CD8-positive, alpha-beta memory T cell (primary cell): ENCODE results near the gene TBC1D5. TPM values are rescaled to one million over a fixed set of nuclear protein-coding genes. Genes with fewer than 3 reads are reported as not detected.
A peak's percentile ranks its signal among the peaks of the same experiment; 100 is the strongest.

Experiments
- CTCF ChIA-PET: fragments of 350-600 bp; sonication (Branson Sonifier 250); formaldehyde crosslinking; loops from one replicate; lab custom pipeline; 2021; ENCODE audit warnings: antibody characterized with exemption; lab: Charles Lee
- POLR2A ChIA-PET: fragments of 350-600 bp; sonication (Branson Sonifier 250); formaldehyde crosslinking; loops from one replicate; lab custom pipeline; 2021; ENCODE audit warnings: antibody characterized with exemption; lab: Charles Lee
- DNase-seq, 5 donors: peaks; one replicate each; pipeline versions ENCODE4 v3.0.0 to v3.0.0-alpha.2; 2020 to 2022; ENCODE audit warnings: mixed read lengths in 1 of 5
- H3K27ac ChIP-seq: one replicate; pipeline ENCODE4 v1.7.0; 2013; ENCODE audit warnings: low read depth, mild to moderate bottlenecking, low read length, moderate library complexity
- H3K27me3 ChIP-seq: 2 replicates; pipeline ENCODE4 v1.7.0; 2013; ENCODE audit warnings: low read length, mild to moderate bottlenecking; ENCODE audit not compliant: insufficient read depth, poor library complexity, severe bottlenecking
- H3K36me3 ChIP-seq: 2 replicates; pipeline ENCODE4 v1.7.0; 2013; ENCODE audit warnings: mild to moderate bottlenecking, low read length, moderate library complexity; ENCODE audit not compliant: insufficient read depth
- H3K4me1 ChIP-seq: 2 replicates; pipeline ENCODE4 v1.7.0; 2013; ENCODE audit warnings: mild to moderate bottlenecking, low read length, moderate library complexity; ENCODE audit not compliant: insufficient read depth
- H3K4me3 ChIP-seq: 2 replicates; pipeline ENCODE4 v1.7.0; 2013; ENCODE audit warnings: mild to moderate bottlenecking, low read length
- H3K9me3 ChIP-seq: 2 replicates; pipeline ENCODE4 v1.7.0; 2013; ENCODE audit warnings: mild to moderate bottlenecking, low read length
- H3K27ac Mint-ChIP-seq, 8 donors: one replicate each; pipeline ENCODE4 v1.8.0; 2020 to 2021; ENCODE audit warnings: mixed read lengths in 8 of 8, mild to moderate bottlenecking in 6 of 8, inconsistent platforms in 3 of 8, moderate library complexity in 3 of 8
- H3K27me3 Mint-ChIP-seq, 2 donors: one replicate each; pipeline ENCODE4 v1.8.0; 2020 to 2021; ENCODE audit warnings: mixed read lengths in 2 of 2, mild to moderate bottlenecking in 1 of 2, moderate library complexity in 1 of 2
- H3K36me3 Mint-ChIP-seq, 3 donors: one replicate each; pipeline ENCODE4 v1.8.0; 2020 to 2021; ENCODE audit warnings: mixed read lengths in 3 of 3, inconsistent platforms in 1 of 3, mild to moderate bottlenecking in 1 of 3
- H3K4me1 Mint-ChIP-seq, 3 donors: one replicate each; pipeline ENCODE4 v1.8.0; 2020 to 2021; ENCODE audit warnings: mixed read lengths in 3 of 3, inconsistent platforms in 1 of 3, mild to moderate bottlenecking in 1 of 3
- H3K4me3 Mint-ChIP-seq, 7 donors: one replicate each; pipeline ENCODE4 v1.8.0; 2020 to 2021; ENCODE audit warnings: mixed read lengths in 7 of 7, mild to moderate bottlenecking in 6 of 7, moderate library complexity in 4 of 7, inconsistent platforms in 2 of 7
- H3K9me3 Mint-ChIP-seq, 5 donors: one replicate each; pipeline ENCODE4 v1.8.0; 2020 to 2022; ENCODE audit warnings: mixed read lengths in 5 of 5, mild to moderate bottlenecking in 3 of 5, moderate library complexity in 2 of 5, inconsistent platforms in 1 of 5
- polyA plus RNA-seq: library from polyadenylated mRNA; unstranded; fragments of 300-500 nt; fragmentation: Illumina TruSeq; gene quantifications from one replicate; pipeline ENCODE4 v1.2.3, GENCODE V29; 2021
- total RNA-seq, 2 experiments: library from RNA; stranded (reverse); gene quantifications; one replicate each; pipeline ENCODE4 v1.2.3, GENCODE V29; 2021

TBC1D5 gene
- total and polyA plus RNA-seq, 3 experiments from 2014 or later, result 35.8 to 45.1 (median 40.0) TPM

DNA sequence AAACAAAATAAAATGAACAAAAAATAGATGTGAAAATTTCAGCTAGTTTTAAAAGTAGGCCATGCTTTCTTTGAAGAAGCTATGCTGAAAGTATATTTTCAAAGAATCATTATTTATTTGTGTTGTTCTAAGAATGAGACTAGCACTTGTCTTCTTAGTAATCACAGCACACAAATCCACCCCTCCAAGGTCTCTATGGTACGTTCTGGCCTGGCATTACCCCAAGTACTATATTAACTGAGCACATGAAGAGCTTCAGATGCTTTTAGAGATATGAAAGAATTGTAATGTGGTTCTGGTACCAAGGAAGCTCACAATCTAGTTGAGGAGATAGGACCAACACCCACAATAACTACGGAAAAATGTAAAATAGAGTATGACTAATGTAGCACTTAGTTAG, 441.2 kb downstream of the TBC1D5 start:
- no peaks in the 10 kb centered on the region for H3K27me3 ChIP-seq
- H3K27ac Mint-ChIP-seq, result no peak overlapping the region
- H3K27me3 Mint-ChIP-seq, result peaks cover 0 to 2% of the 10 kb centered on the region in 2 donors
- peaks cover 9 to 13% (median 11%) of the 10 kb centered on the region in 3 donors for H3K4me1 Mint-ChIP-seq
- H3K9me3 ChIP-seq, result no peaks in the 10 kb centered on the region
- no peak overlapping the region for H3K4me3 ChIP-seq
- ChIA-PET POLR2A (no interaction called here), CTCF (interaction anchor here (0.8 kb wide), 1 partner anchor 11 kb away, joined by 4 read pairs; no protein-coding TSS in a partner anchor)
- no peak for DNase-seq
- H3K36me3 Mint-ChIP-seq, result peaks cover 6 to 9% (median 7%) of the 10 kb centered on the region in 3 donors
- H3K27ac ChIP-seq, result no peak overlapping the region
- H3K4me1 ChIP-seq, result peaks cover 18% of the 10 kb centered on the region
- no peaks in the 10 kb centered on the region for H3K9me3 Mint-ChIP-seq
- H3K36me3 ChIP-seq, result no peaks in the 10 kb centered on the region
- no peak overlapping the region for H3K4me3 Mint-ChIP-seq

DNA sequence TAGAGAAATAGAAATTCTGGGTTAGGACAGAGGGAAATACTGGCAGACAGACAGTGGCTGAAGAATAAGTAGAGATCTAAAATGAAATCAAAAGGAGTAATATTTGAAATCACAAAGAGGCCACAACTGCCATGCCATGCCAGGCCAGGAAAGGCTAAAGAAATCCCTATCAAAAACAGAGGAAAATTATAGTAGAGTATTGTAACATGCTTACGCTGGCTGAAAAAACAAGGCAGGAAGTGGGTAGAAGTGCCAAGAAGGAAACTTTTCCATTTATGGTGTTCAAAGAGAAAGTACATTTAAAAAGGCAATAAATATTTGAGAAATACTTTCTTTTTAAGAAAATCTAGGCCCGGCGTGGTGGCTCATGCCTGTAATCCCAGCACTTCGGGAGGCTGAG, 442.0 kb downstream of the TBC1D5 start:
- H3K9me3 ChIP-seq, result no peaks in the 10 kb centered on the region
- Mint-ChIP-seq H3K4me3 (peak overlapping the region in 6 of 7 donors; percentile 7 to 72 (median 67)), H3K27ac (peak overlapping the region in 5 of 8 donors; percentile 7 to 89 (median 61)), H3K27me3 (peaks cover 0 to 2% of the 10 kb centered on the region in 2 donors), H3K4me1 (peaks cover 11 to 13% (median 11%) of the 10 kb centered on the region in 3 donors), H3K9me3 (no peaks in the 10 kb centered on the region), H3K36me3 (peaks cover 7 to 9% (median 7%) of the 10 kb centered on the region in 3 donors)
- no peak overlapping the region for H3K4me3 ChIP-seq
- peaks cover 18% of the 10 kb centered on the region for H3K4me1 ChIP-seq
- ChIA-PET POLR2A (no interaction called here), CTCF (no interaction called here)
- no peak overlapping the region for H3K27ac ChIP-seq
- no peaks in the 10 kb centered on the region for H3K27me3 ChIP-seq
- no peaks in the 10 kb centered on the region for H3K36me3 ChIP-seq
- DNase-seq, result peak in 2 of 5 donors; percentile 1 to 2

DNA sequence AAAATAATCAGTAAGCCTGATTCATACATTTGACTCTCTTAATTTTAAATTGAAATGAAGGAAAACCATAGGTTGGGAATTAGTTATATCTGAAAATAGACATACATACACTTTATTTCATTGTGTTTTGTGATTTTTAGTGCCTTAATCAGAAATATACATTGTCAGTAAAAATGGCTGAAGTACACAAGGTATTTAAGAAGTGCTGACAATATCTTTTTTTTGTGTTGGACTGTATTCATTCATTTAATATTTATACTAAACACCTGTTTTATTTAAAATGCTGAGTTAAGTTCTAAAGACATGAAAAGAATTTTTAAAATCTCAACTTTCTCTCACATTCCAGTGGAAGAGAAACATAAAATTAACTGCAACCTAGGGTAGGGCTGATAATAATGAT, 444.4 kb downstream of the TBC1D5 start:
- no peaks in the 10 kb centered on the region for H3K27me3 ChIP-seq
- no peak for DNase-seq
- Mint-ChIP-seq H3K27me3 (peaks cover 0 to 2% of the 10 kb centered on the region in 2 donors), H3K27ac (no peak overlapping the region), H3K9me3 (no peaks in the 10 kb centered on the region), H3K36me3 (peaks cover 7 to 9% (median 7%) of the 10 kb centered on the region in 3 donors), H3K4me3 (no peak overlapping the region), H3K4me1 (peaks cover 11 to 13% (median 11%) of the 10 kb centered on the region in 3 donors)
- no peaks in the 10 kb centered on the region for H3K9me3 ChIP-seq
- POLR2A ChIA-PET, result no interaction called here
- H3K36me3 ChIP-seq, result no peaks in the 10 kb centered on the region
- H3K4me1 ChIP-seq, result peaks cover 18% of the 10 kb centered on the region
- no peak overlapping the region for H3K27ac ChIP-seq
- CTCF ChIA-PET, result no interaction called here
- no peak overlapping the region for H3K4me3 ChIP-seq

DNA sequence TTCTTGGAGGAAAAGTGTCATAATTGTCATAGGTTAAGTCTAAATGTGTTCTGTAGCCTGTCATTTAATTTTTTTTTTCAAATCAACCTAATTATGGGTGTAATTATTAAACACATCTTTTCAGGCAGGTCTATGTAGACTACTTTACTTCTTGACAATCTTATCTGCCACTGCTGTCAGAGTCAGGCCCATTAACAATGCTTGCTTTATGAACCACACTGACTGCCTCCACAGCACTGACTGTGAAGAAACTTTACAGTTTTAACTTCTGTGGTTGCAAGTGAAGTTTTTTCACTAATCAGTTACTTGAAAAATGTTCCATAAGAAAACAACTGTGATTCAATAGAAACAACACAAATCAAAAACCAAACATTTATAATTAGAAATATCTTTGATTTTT, 449.9 kb downstream of the TBC1D5 start:
- no peak overlapping the region for H3K27ac Mint-ChIP-seq
- Histone ChIP-seq H3K36me3 (peaks cover 7% of the 10 kb centered on the region), H3K27ac (no peak overlapping the region), H3K9me3 (no peaks in the 10 kb centered on the region), H3K4me3 (no peak overlapping the region), H3K27me3 (no peaks in the 10 kb centered on the region), H3K4me1 (no peaks in the 10 kb centered on the region)
- peaks cover 0 to 2% (median 0%) of the 10 kb centered on the region in 3 donors for H3K4me1 Mint-ChIP-seq
- no peaks in the 10 kb centered on the region for H3K9me3 Mint-ChIP-seq
- H3K36me3 Mint-ChIP-seq, result peaks cover 5 to 30% (median 6%) of the 10 kb centered on the region in 3 donors
- ChIA-PET POLR2A (no interaction called here), CTCF (no interaction called here)
- no peaks in the 10 kb centered on the region for H3K27me3 Mint-ChIP-seq
- no peak overlapping the region for H3K4me3 Mint-ChIP-seq
- DNase-seq, result no peak

DNA sequence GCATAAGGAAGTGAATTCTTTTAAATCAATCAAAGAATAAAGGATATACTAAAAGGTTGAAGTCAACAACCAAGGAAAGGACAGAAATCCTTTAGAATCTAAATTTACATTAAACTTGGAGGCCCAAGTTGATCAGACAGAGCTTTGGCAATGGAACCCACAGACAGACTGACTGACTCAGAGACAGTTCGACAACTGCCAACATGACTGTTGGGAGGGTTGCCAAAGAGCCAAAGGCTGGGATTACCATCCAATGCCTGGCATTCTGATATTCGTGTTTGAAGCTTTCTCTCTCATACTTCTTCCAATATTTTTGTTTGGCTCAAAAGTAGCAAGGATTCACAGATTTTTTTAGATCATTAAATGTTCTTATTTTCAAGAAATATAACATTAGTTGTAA, 451.5 kb downstream of the TBC1D5 start:
- no peak overlapping the region for H3K27ac ChIP-seq
- CTCF ChIA-PET, result no interaction called here

DNA sequence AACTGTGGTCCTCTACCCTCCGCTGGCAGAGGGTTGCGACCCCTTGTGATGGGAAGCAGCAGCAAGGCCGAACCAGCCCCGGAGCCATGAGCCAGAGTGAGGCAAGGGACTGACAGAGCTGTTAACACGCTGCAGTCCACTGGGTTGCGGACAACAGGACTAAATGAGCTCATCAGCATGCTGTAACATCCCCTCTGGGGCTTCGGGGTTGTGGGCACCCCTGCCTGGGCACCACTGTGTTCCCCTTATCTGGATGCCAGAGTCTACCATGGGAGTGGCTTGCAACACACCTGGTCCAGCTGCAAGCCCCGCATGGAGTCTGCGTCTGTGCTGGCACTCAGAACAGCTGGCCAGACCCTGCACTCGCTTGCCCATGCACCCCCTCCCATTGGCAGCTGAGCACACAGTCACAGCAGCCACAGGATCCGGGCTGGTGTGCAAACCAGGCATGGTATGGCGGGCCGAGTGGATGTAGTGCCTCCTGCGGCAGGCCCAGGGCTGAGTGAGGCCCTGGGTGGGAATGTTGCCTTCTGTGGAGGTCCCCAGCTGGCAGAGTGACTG, 453.5 kb downstream of the TBC1D5 start:
- Histone ChIP-seq H3K4me1 (no peaks in the 10 kb centered on the region), H3K4me3 (no peak overlapping the region), H3K27me3 (no peaks in the 10 kb centered on the region), H3K36me3 (peaks cover 7% of the 10 kb centered on the region), H3K27ac (no peak overlapping the region), H3K9me3 (no peaks in the 10 kb centered on the region)
- no peak overlapping the region for H3K27ac Mint-ChIP-seq
- POLR2A ChIA-PET, result no interaction called here
- no peaks in the 10 kb centered on the region for H3K27me3 Mint-ChIP-seq
- no peak overlapping the region for H3K4me3 Mint-ChIP-seq
- CTCF ChIA-PET, result interaction anchor here (1.4 kb wide), 1 partner anchor 45 kb away, joined by 3 read pairs; no protein-coding TSS in a partner anchor
- H3K4me1 Mint-ChIP-seq, result no peaks in the 10 kb centered on the region
- peaks cover 0 to 30% (median 6%) of the 10 kb centered on the region in 3 donors for H3K36me3 Mint-ChIP-seq
- no peak for DNase-seq
- H3K9me3 Mint-ChIP-seq, result no peaks in the 10 kb centered on the region

More for the DNA sequence above, 451.5 kb downstream of the TBC1D5 start:
- no peak overlapping the region for H3K4me3 Mint-ChIP-seq
- no peaks in the 10 kb centered on the region for H3K9me3 Mint-ChIP-seq
- POLR2A ChIA-PET, result no interaction called here
- H3K27me3 ChIP-seq, result no peaks in the 10 kb centered on the region
- H3K36me3 ChIP-seq, result peaks cover 7% of the 10 kb centered on the region
- H3K36me3 Mint-ChIP-seq, result peaks cover 0 to 27% (median 9%) of the 10 kb centered on the region in 3 donors
- no peak overlapping the region for H3K27ac Mint-ChIP-seq
- DNase-seq, result no peak
- no peak overlapping the region for H3K4me3 ChIP-seq
- no peaks in the 10 kb centered on the region for H3K4me1 ChIP-seq
- peaks cover 0 to 2% (median 0%) of the 10 kb centered on the region in 3 donors for H3K4me1 Mint-ChIP-seq
- no peaks in the 10 kb centered on the region for H3K9me3 ChIP-seq
- no peaks in the 10 kb centered on the region for H3K27me3 Mint-ChIP-seq

DNA sequence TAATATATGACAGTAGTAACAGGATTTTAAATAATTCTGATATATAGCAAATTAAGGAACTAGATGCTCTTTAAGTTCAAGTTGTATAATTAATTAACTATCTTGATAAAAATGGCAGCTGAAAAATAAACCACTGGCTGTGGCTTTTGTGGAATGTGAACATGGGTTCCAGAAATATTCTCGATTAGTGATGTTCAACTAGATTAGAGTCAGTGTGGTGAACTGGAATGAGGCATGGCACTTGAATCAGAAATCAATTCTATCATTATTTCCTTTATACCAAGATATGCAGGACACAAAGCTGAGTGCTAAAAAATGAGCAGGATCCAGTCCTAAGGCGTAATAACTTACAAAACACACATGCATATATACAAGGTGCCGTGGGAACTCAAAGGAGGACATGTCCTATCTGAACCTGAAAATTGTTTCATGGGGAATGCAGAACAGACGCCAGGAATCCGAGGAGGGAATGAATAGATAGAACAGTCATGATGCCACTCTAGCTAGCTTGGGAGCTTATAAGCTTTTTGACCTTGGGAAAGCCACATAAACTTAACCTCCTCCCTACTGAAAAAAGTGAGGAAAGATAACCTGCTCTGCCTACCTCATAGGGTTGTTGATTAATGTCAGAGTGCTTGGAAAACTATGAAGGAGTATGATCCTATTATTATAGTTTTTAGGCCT, 455.3 kb downstream of the TBC1D5 start:
- no peaks in the 10 kb centered on the region for H3K9me3 ChIP-seq
- Mint-ChIP-seq H3K4me1 (no peaks in the 10 kb centered on the region), H3K27ac (no peak overlapping the region), H3K27me3 (no peaks in the 10 kb centered on the region), H3K36me3 (peaks cover 0 to 33% (median 8%) of the 10 kb centered on the region in 3 donors), H3K4me3 (no peak overlapping the region), H3K9me3 (no peaks in the 10 kb centered on the region)
- no peak for DNase-seq
- CTCF ChIA-PET, result no interaction called here
- no peak overlapping the region for H3K27ac ChIP-seq
- H3K27me3 ChIP-seq, result no peaks in the 10 kb centered on the region
- H3K36me3 ChIP-seq, result peaks cover 7% of the 10 kb centered on the region
- no peak overlapping the region for H3K4me3 ChIP-seq
- POLR2A ChIA-PET, result no interaction called here
- no peaks in the 10 kb centered on the region for H3K4me1 ChIP-seq

DNA sequence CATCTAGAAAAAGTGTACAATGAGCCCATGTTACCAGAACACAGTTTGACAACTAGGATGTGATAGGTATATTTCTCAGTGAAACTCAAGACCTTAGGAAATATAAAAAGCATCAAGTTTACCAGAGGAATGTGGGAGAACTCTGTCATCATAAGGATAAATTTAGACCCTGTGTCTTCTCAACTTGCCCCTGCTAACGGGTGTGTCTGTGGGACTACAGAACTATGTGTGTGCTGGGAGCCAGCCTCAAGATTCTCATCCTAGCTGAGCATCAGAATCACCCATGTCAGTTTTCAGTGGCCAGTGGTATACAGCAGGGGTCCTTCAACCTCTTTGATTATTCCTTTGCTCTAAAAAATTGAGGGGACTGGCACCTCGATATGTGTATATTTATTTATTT, 464.4 kb downstream of the TBC1D5 start:
- no peak overlapping the region for H3K4me3 ChIP-seq
- H3K27ac ChIP-seq, result no peak overlapping the region
- CTCF ChIA-PET, result no interaction called here
- POLR2A ChIA-PET, result no interaction called here
- no peaks in the 10 kb centered on the region for H3K27me3 Mint-ChIP-seq
- H3K4me1 ChIP-seq, result no peaks in the 10 kb centered on the region
- H3K4me3 Mint-ChIP-seq, result no peak overlapping the region
- no peaks in the 10 kb centered on the region for H3K27me3 ChIP-seq
- no peak for DNase-seq
- no peaks in the 10 kb centered on the region for H3K9me3 ChIP-seq
- H3K36me3 ChIP-seq, result no peaks in the 10 kb centered on the region
- no peak overlapping the region for H3K27ac Mint-ChIP-seq
- no peaks in the 10 kb centered on the region for H3K4me1 Mint-ChIP-seq
- H3K36me3 Mint-ChIP-seq, result peaks cover 0 to 16% (median 6%) of the 10 kb centered on the region in 3 donors
- no peaks in the 10 kb centered on the region for H3K9me3 Mint-ChIP-seq
